Smooth muscle cell (in vitro differentiated cells): Measurements from ENCODE around the gene SREBF1. TPM values are rescaled to one million over a fixed set of nuclear protein-coding genes. Genes with fewer than 3 reads are reported as not detected.

Experiments
- DNase-seq: peaks from one replicate; lab custom pipeline; 2025; ENCODE audit not compliant: unreplicated experiment; lab: John Stamatoyannopoulos, UW
- H2AFZ ChIP-seq: fragments of 200-600 bp; sonication (generic); 2 replicates; pipeline ENCODE4 v1.6.0; 2016; ENCODE audit warnings: antibody characterized with exemption, low read depth, mild to moderate bottlenecking
- H3F3A ChIP-seq: fragments of 200-600 bp; sonication (generic); 2 replicates; pipeline ENCODE4 v1.6.0; 2017; ENCODE audit warnings: antibody characterized with exemption, low read depth
- H3K27ac ChIP-seq: fragments of 200-600 bp; sonication (generic); 2 replicates; pipeline ENCODE4 v1.5.1; 2016; ENCODE audit warnings: low read depth, mild to moderate bottlenecking
- H3K27me3 ChIP-seq: fragments of 200-600 bp; sonication (generic); 2 replicates; pipeline ENCODE4 v1.6.1; 2016; ENCODE audit warnings: low read depth, mild to moderate bottlenecking
- H3K36me3 ChIP-seq: fragments of 200-600 bp; sonication (generic); 2 replicates; pipeline ENCODE4 v1.5.1; 2016; ENCODE audit warnings: low read depth
- H3K4me1 ChIP-seq: fragments of 200-600 bp; sonication (generic); 2 replicates; pipeline ENCODE4 v1.5.1; 2016; ENCODE audit warnings: low read depth
- H3K4me2 ChIP-seq: fragments of 200-600 bp; sonication (generic); 2 replicates; pipeline ENCODE4 v1.6.0; 2016; ENCODE audit warnings: mild to moderate bottlenecking
- H3K4me3 ChIP-seq: fragments of 200-600 bp; sonication (generic); 2 replicates; pipeline ENCODE4 v1.5.1; 2016; ENCODE audit warnings: mild to moderate bottlenecking
- H3K79me2 ChIP-seq: fragments of 200-600 bp; sonication (generic); 2 replicates; pipeline ENCODE4 v1.6.0; 2016; ENCODE audit warnings: low read depth, mild to moderate bottlenecking
- H3K9ac ChIP-seq: fragments of 200-600 bp; sonication (generic); 2 replicates; pipeline ENCODE4 v1.6.0; 2016; ENCODE audit warnings: low read depth
- H3K9me3 ChIP-seq: fragments of 200-600 bp; sonication (generic); replicated peaks from 2 replicates; pipeline ENCODE4 v1.5.1; 2016; ENCODE audit warnings: low read depth
- H4K20me1 ChIP-seq: fragments of 200-600 bp; sonication (generic); 2 replicates; pipeline ENCODE4 v1.6.0; 2016; ENCODE audit warnings: low read depth
- CTCF ChIP-seq: fragments of 200-600 bp; sonication (generic); IDR thresholded peaks from 2 replicates; pipeline ENCODE4 v1.5.1; 2017; ENCODE audit warnings: borderline replicate concordance, mild to moderate bottlenecking, antibody characterized with exemption; ENCODE audit not compliant: insufficient read depth, poor library complexity, severe bottlenecking
- WGBS: methylation state at CpG from one replicate; pipeline ENCODE4 v1.1.7; 2016; ENCODE audit warnings: low lambda C conversion rate; 5-methylcytosine and 5-hydroxymethylcytosine counted together
- polyA plus RNA-seq: library from polyadenylated mRNA; unstranded; fragments of >200 nt; fragmentation: Nextera tagmentation; extraction: Ambion mirVana; gene quantifications from 2 replicates; pipeline ENCODE4 v1.2.1, GENCODE V29; 2016
- total RNA-seq: library from RNA; depleted of rRNA; stranded (reverse); fragments of >200 nt; gene quantifications from 2 replicates; pipeline ENCODE4 v1.2.3, GENCODE V29; 2014

The SREBF1 gene
- total and polyA plus RNA-seq, 2 experiments from 2014 or later = 23.5 to 45.4 TPM

GRCh38 chr17:17788967-17789366 lies 47.8 kb downstream of the SREBF1 start:
- Histone ChIP-seq H3K4me1 (peaks cover 49% of the 10 kb centered on the region), H3K36me3 (no peaks in the 10 kb centered on the region), H3K4me3 (no peak overlapping the region), H3F3A (no peaks in the 10 kb centered on the region), H4K20me1 (peaks cover 100% of the 10 kb centered on the region), H3K4me2 (no peak overlapping the region), H3K27ac (no peak overlapping the region), H2AFZ (no peak overlapping the region), H3K79me2 (peaks cover 71% of the 10 kb centered on the region), H3K9ac (no peak overlapping the region), H3K9me3 (no peaks in the 10 kb centered on the region), H3K27me3 (no peaks in the 10 kb centered on the region)
- no peak for DNase-seq
- no peak for TF ChIP-seq CTCF
- whole genome bisulfite sequencing = 93% methylated on average over 8 of the region's 8 CpGs

- Histone ChIP-seq H3K4me3 (no peak overlapping the region), H3K27me3 (no peaks in the 10 kb centered on the region), H4K20me1 (peaks cover 100% of the 10 kb centered on the region), H3F3A (no peaks in the 10 kb centered on the region), H3K9me3 (no peaks in the 10 kb centered on the region), H2AFZ (no peak overlapping the region), H3K9ac (no peak overlapping the region), H3K4me2 (no peak overlapping the region), H3K27ac (no peak overlapping the region), H3K4me1 (peaks cover 57% of the 10 kb centered on the region), H3K36me3 (no peaks in the 10 kb centered on the region), H3K79me2 (peaks cover 79% of the 10 kb centered on the region)
- WGBS = 97% methylated on average over 7 of the region's 7 CpGs
- DNase-seq = no peak
- no peak for TF ChIP-seq CTCF
Observed at GRCh38 chr17:17787568-17787967, 49.2 kb downstream of the SREBF1 start.

GRCh38 chr17:17786998-17787397 lies 49.8 kb downstream of the SREBF1 start:
- no peak for DNase-seq
- Histone ChIP-seq H3K27ac (no peak overlapping the region), H3K9me3 (no peaks in the 10 kb centered on the region), H3K36me3 (no peaks in the 10 kb centered on the region), H3K27me3 (no peaks in the 10 kb centered on the region), H3K4me1 (peaks cover 53% of the 10 kb centered on the region), H3F3A (no peaks in the 10 kb centered on the region), H2AFZ (no peak overlapping the region), H3K4me3 (no peak overlapping the region), H3K9ac (no peak overlapping the region), H4K20me1 (peaks cover 100% of the 10 kb centered on the region), H3K4me2 (no peak overlapping the region), H3K79me2 (peaks cover 84% of the 10 kb centered on the region)
- WGBS = 92% methylated on average over 2 of the region's 2 CpGs
- TF ChIP-seq CTCF = no peak

- Histone ChIP-seq H3K4me3 (no peak overlapping the region), H3K36me3 (no peaks in the 10 kb centered on the region), H3F3A (peaks cover 8% of the 10 kb centered on the region), H3K4me1 (peaks cover 54% of the 10 kb centered on the region), H3K27me3 (no peaks in the 10 kb centered on the region), H3K4me2 (no peak overlapping the region), H3K27ac (no peak overlapping the region), H3K9me3 (no peaks in the 10 kb centered on the region), H2AFZ (no peak overlapping the region), H3K9ac (no peak overlapping the region), H4K20me1 (peaks cover 100% of the 10 kb centered on the region), H3K79me2 (peaks cover 79% of the 10 kb centered on the region)
- TF ChIP-seq CTCF = no peak
- DNase-seq = no peak
- 85% methylated on average over 11 of the region's 11 CpGs for WGBS
Observed at GRCh38 chr17:17785407-17785806, 51.4 kb downstream of the SREBF1 start.
